Suprapubic skin (tissue), 4 donors: ENCODE measurements around the gene ASZ1. TPM values are rescaled to one million over a fixed set of nuclear protein-coding genes. Genes with fewer than 3 reads are reported as not detected.

Experiments
- DNase-seq, 2 donors: peaks; one replicate each; pipeline ENCODE4 v3.0.0-alpha.2; 2019; ENCODE audit warnings: low spot score in 2 of 2
- H3K27ac ChIP-seq: fragments of 200-600 bp; sonication (generic); one replicate; pipeline ENCODE4 v1.5.1; 2019
- H3K27me3 ChIP-seq: fragments of 200-600 bp; sonication (generic); one replicate; pipeline ENCODE4 v1.5.1; 2019
- H3K36me3 ChIP-seq: fragments of 200-600 bp; sonication (generic); one replicate; pipeline ENCODE4 v1.5.1; 2019
- H3K4me1 ChIP-seq: fragments of 200-600 bp; sonication (generic); one replicate; pipeline ENCODE4 v1.5.1; 2019
- H3K4me3 ChIP-seq: fragments of 200-600 bp; sonication (generic); one replicate; pipeline ENCODE4 v1.5.1; 2019; ENCODE audit warnings: mild to moderate bottlenecking
- H3K9me3 ChIP-seq: fragments of 200-600 bp; sonication (generic); one replicate; pipeline ENCODE4 v1.5.1; 2019
- EP300 ChIP-seq: sonication (generic); formaldehyde crosslinking; IDR thresholded peaks from one replicate; pipeline ENCODE4 v1.6.1; 2017; ENCODE audit warnings: antibody characterized with exemption
- POLR2A ChIP-seq, 2 donors: fragments of 450-650 bp; IDR thresholded peaks; one replicate each; pipeline ENCODE4 v1.6.1; 2017; ENCODE audit warnings: antibody characterized with exemption in 2 of 2, mild to moderate bottlenecking in 2 of 2, moderate library complexity in 2 of 2
- POLR2AphosphoS5 ChIP-seq, 3 donors: sonication (generic); formaldehyde crosslinking; IDR thresholded peaks; one replicate each; pipeline ENCODE4 v1.6.1; 2017; ENCODE audit warnings: antibody characterized with exemption in 3 of 3
- WGBS: methylation state at CpG from one replicate; pipeline ENCODE4 v1.1.5; 2018; 5-methylcytosine and 5-hydroxymethylcytosine counted together
- total RNA-seq, 4 donors: library from RNA; depleted of rRNA; stranded (reverse); fragments of >200 nt; gene quantifications; one replicate each; pipeline ENCODE4 v1.1.0, GENCODE V29; 2016
- TF ChIP-seq, protein P1 (sequence below), 2 donors: fragments of 200-600 bp in 1 of 2; fragments of 450-650 bp in 1 of 2; sonication (generic) in 1 of 2; IDR thresholded peaks; one replicate each; pipeline ENCODE4 v1.5.1; 2016 to 2019; ENCODE audit warnings: antibody characterized with exemption in 2 of 2, mild to moderate bottlenecking in 1 of 2, moderate library complexity in 1 of 2

The ASZ1 gene
- total RNA-seq, 4 donors from 2014 or later: not detected

- H3K4me1 ChIP-seq: peaks cover 28% of the 10 kb centered on the region
- H3K27me3 ChIP-seq: peaks cover 36% of the 10 kb centered on the region
- peak overlapping the region; percentile 7 for H3K27ac ChIP-seq
- TF ChIP-seq POLR2AphosphoS5 (IDR thresholded peaks at IDR 0.05) (no peak), EP300 (no peak), POLR2A (IDR thresholded peaks at IDR 0.05) (no peak)
- TF ChIP-seq, protein P1, sequence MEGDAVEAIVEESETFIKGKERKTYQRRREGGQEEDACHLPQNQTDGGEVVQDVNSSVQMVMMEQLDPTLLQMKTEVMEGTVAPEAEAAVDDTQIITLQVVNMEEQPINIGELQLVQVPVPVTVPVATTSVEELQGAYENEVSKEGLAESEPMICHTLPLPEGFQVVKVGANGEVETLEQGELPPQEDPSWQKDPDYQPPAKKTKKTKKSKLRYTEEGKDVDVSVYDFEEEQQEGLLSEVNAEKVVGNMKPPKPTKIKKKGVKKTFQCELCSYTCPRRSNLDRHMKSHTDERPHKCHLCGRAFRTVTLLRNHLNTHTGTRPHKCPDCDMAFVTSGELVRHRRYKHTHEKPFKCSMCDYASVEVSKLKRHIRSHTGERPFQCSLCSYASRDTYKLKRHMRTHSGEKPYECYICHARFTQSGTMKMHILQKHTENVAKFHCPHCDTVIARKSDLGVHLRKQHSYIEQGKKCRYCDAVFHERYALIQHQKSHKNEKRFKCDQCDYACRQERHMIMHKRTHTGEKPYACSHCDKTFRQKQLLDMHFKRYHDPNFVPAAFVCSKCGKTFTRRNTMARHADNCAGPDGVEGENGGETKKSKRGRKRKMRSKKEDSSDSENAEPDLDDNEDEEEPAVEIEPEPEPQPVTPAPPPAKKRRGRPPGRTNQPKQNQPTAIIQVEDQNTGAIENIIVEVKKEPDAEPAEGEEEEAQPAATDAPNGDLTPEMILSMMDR (IDR thresholded peaks at IDR 0.05): no peak
- DNase-seq: peak; percentile 71 to 80
- no peaks in the 10 kb centered on the region for H3K36me3 ChIP-seq
- WGBS: 3% methylated on average over 27 of the region's 67 CpGs
- H3K9me3 ChIP-seq: no peaks in the 10 kb centered on the region
- peak overlapping the region; percentile 52 for H3K4me3 ChIP-seq
Measured at GRCh38 chr7:117323851-117324711, 103.2 kb downstream of the ASZ1 start.

DNA sequence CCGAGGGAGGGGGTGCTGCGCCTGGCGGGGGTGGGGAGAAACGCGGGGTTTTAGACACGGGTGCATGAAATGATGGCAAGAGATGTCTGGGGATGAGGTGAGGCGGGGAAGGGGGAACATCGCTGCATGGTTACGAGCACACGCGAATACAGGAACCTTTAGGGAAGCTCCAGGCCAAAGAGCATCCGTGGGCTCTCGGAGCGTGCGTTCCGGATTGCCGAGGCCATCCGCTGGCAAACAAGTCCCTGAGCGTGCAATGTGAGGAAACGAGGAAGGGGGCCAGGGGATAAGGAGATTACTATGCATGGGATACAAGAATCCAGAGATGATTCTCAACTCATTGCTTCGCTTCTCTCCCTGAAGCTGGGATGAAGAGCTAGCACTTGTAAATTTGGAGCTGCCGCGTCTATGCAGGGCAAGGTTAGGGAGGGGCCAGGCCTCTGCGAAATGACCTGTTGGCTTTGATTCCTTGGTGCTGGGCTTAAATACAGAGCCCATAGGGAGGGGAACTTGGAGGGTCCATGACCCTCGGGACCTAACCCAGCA lies 103.9 kb downstream of the ASZ1 start:
- TF ChIP-seq EP300 (no peak), POLR2A (IDR thresholded peaks at IDR 0.05) (no peak), POLR2AphosphoS5 (IDR thresholded peaks at IDR 0.05) (no peak)
- TF ChIP-seq, protein P1 (IDR thresholded peaks at IDR 0.05): no peak
- H3K27me3 ChIP-seq: peaks cover 36% of the 10 kb centered on the region
- no peaks in the 10 kb centered on the region for H3K36me3 ChIP-seq
- WGBS: under 1% methylated on average over 25 of the region's 25 CpGs
- peak overlapping the region; percentile 52 for H3K4me3 ChIP-seq
- peak overlapping the region; percentile 7 for H3K27ac ChIP-seq
- no peaks in the 10 kb centered on the region for H3K9me3 ChIP-seq
- H3K4me1 ChIP-seq: peaks cover 28% of the 10 kb centered on the region
- DNase-seq: no peak

DNA sequence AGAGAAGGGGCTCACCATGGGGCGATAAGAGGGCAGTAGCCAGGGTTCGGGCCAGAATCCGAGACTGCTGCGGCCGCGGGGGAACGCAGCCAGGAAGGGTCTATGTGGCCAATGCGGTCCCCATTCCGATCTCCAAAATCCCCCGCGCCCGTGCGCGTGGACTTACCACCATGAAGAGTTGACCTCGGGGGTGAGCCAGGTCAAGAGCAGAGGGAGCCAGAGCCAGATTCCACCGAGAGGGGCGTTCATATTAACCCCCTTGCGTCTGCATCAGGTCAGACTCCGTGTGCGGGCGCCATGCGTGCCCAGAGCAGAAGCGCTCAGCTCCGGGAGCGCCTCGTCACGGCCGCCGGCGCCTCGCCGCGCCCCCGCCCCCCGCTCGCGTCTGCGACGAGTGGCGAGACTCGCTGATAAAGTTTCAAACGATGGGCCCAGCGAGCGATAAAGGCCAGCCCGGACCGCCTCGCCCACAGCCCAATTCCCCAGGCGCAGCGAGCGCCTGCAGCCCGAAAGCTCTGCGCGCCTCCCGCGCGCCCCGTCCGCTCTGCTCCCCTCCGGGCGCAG lies 104.5 kb downstream of the ASZ1 start, which contains the start of gene WNT2:
WNT2 (minus strand) TSS at position 318 of the 564 bp plus-strand sequence; CDS start at position 249, 69 bp downstream.
- DNase-seq: no peak
- H3K27ac ChIP-seq: peak within 1 kb of the TSS; percentile 7
- 4% methylated on average over 26 of the region's 60 CpGs for WGBS

GRCh38 chr7:117320523-117320922 lies 106.8 kb downstream of the ASZ1 start:
- TF ChIP-seq, protein P1 (IDR thresholded peaks at IDR 0.05): no peak
- TF ChIP-seq POLR2A (IDR thresholded peaks at IDR 0.05) (no peak), EP300 (no peak), POLR2AphosphoS5 (IDR thresholded peaks at IDR 0.05) (no peak)
- H3K27me3 ChIP-seq: peaks cover 36% of the 10 kb centered on the region

More for the DNA sequence above, 104.5 kb downstream of the ASZ1 start, which contains the start of gene WNT2:
- H3K36me3 ChIP-seq: no peaks in the 10 kb centered on the region
- peaks cover 36% of the 10 kb centered on the region for H3K27me3 ChIP-seq
- H3K4me3 ChIP-seq: peak within 1 kb of the TSS; percentile 52
- H3K9me3 ChIP-seq: no peaks in the 10 kb centered on the region
- peaks cover 28% of the 10 kb centered on the region for H3K4me1 ChIP-seq
- TF ChIP-seq POLR2A (IDR thresholded peaks at IDR 0.05): no peak
- TF ChIP-seq, protein P1 (IDR thresholded peaks at IDR 0.05): no peak

DNA sequence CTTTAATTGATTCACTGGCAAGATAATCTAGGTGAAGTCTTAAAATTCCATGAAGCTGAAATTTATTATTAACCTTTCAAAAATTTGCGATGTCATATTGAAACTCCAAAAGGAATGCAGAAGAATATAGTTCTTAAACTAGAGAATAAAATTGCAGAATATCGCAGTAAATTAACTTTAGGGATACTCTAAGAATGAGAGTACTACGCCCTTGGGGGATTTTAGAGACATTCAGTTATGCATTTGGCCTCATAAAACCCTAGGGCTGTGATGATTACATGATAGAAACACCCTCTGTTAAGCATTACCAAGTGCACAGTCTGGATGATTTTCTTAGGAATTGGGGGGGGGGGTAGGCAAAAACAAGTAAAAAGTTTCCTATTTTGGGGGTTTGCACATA lies 108.1 kb downstream of the ASZ1 start:
- no peaks in the 10 kb centered on the region for H3K9me3 ChIP-seq
- H3K27me3 ChIP-seq: peaks cover 31% of the 10 kb centered on the region
- H3K27ac ChIP-seq: no peak overlapping the region
- WGBS: 61% methylated on average over 3 of the region's 3 CpGs
- H3K36me3 ChIP-seq: no peaks in the 10 kb centered on the region
- H3K4me1 ChIP-seq: peaks cover 21% of the 10 kb centered on the region
- no peak for DNase-seq
- H3K4me3 ChIP-seq: no peak overlapping the region
- TF ChIP-seq, protein P1 (IDR thresholded peaks at IDR 0.05): no peak
- no peak for TF ChIP-seq EP300
- TF ChIP-seq POLR2AphosphoS5 (IDR thresholded peaks at IDR 0.05): no peak
- no peak for TF ChIP-seq POLR2A (IDR thresholded peaks at IDR 0.05)

More at GRCh38 chr7:117320523-117320922, 106.8 kb downstream of the ASZ1 start:
- no peak for DNase-seq
- Histone ChIP-seq H3K36me3 (no peaks in the 10 kb centered on the region), H3K4me3 (no peak overlapping the region), H3K9me3 (no peaks in the 10 kb centered on the region), H3K27ac (no peak overlapping the region), H3K4me1 (peaks cover 28% of the 10 kb centered on the region)
- 87% methylated on average over 9 of the region's 10 CpGs for whole genome bisulfite sequencing
